ENCODE results near the gene CDCP1.

Gene CDCP1

GRCh38 chr3:45120359-45121158 lies 25.6 kb downstream of the CDCP1 start:
- H3K4me1 ChIP-seq (ENCODE audit: insufficient read depth, low read length, severe bottlenecking) = no peaks in the 10 kb centered on the region
- no peaks in the 10 kb centered on the region for H3K79me2 ChIP-seq (ENCODE audit: insufficient read depth, low read length)
- TF ChIP-seq CTCF (IDR thresholded peaks at IDR 0.05; ENCODE audit: low read length) = no peak
- no peak for TF ChIP-seq EZH2 (IDR thresholded peaks at IDR 0.05; ENCODE audit: borderline replicate concordance, low read length)
- no peak overlapping the region for H3K4me2 ChIP-seq (ENCODE audit: low read length)
- H3K36me3 ChIP-seq (ENCODE audit: insufficient read depth, low read length) = no peaks in the 10 kb centered on the region
- no peak overlapping the region for H3K9ac ChIP-seq (ENCODE audit: low read length)
- no peaks in the 10 kb centered on the region for H4K20me1 ChIP-seq (ENCODE audit: insufficient read depth, low read length)
- no peak overlapping the region for H3K4me3 ChIP-seq (ENCODE audit: low read depth, low read length, poor library complexity, severe bottlenecking)
- H3K9me2 ChIP-seq (ENCODE audit: low read depth, low read length) = no peaks in the 10 kb centered on the region
- no peak overlapping the region for H2AFZ ChIP-seq (ENCODE audit: low read length)
- no peaks in the 10 kb centered on the region for H3K9me3 ChIP-seq (ENCODE audit: low read length)
- H3F3A ChIP-seq (ENCODE audit: insufficient read depth, low read length) = no peaks in the 10 kb centered on the region
- H3K27me3 ChIP-seq (ENCODE audit: insufficient read depth, low read length) = 0 out of 2 replicates have a peak, but pooled peaks cover 3% of the 10 kb centered on the region
- no peak overlapping the region for H3K27ac ChIP-seq (ENCODE audit: low read depth, low read length, poor library complexity, severe bottlenecking)

GRCh38 chr3:45119824-45120358 lies 26.3 kb downstream of the CDCP1 start:
- no peak overlapping the region for H3K4me2 ChIP-seq (ENCODE audit: low read length)
- H3K9me2 ChIP-seq (ENCODE audit: low read depth, low read length) = no peaks in the 10 kb centered on the region
- H3K36me3 ChIP-seq (ENCODE audit: insufficient read depth, low read length) = no peaks in the 10 kb centered on the region
- no peaks in the 10 kb centered on the region for H3K9me3 ChIP-seq (ENCODE audit: low read length)
- H3K27me3 ChIP-seq (ENCODE audit: insufficient read depth, low read length) = 0 out of 2 replicates have a peak, but pooled peaks cover 3% of the 10 kb centered on the region
- H3K27ac ChIP-seq (ENCODE audit: low read depth, low read length, poor library complexity, severe bottlenecking) = no peak overlapping the region
- no peak overlapping the region for H3K4me3 ChIP-seq (ENCODE audit: low read depth, low read length, poor library complexity, severe bottlenecking)
- no peak overlapping the region for H2AFZ ChIP-seq (ENCODE audit: low read length)
- H4K20me1 ChIP-seq (ENCODE audit: insufficient read depth, low read length) = no peaks in the 10 kb centered on the region
- no peaks in the 10 kb centered on the region for H3F3A ChIP-seq (ENCODE audit: insufficient read depth, low read length)
- H3K9ac ChIP-seq (ENCODE audit: low read length) = no peak overlapping the region
- TF ChIP-seq EZH2 (IDR thresholded peaks at IDR 0.05; ENCODE audit: borderline replicate concordance, low read length) (no peak), CTCF (IDR thresholded peaks at IDR 0.05; ENCODE audit: low read length) (no peak)
- no peaks in the 10 kb centered on the region for H3K79me2 ChIP-seq (ENCODE audit: insufficient read depth, low read length)
- no peaks in the 10 kb centered on the region for H3K4me1 ChIP-seq (ENCODE audit: insufficient read depth, low read length, severe bottlenecking)

GRCh38 chr3:45119376-45119775 lies 26.8 kb downstream of the CDCP1 start:
- Histone ChIP-seq H3K9ac (ENCODE audit: low read length) (no peak overlapping the region), H3K9me2 (ENCODE audit: low read depth, low read length) (no peaks in the 10 kb centered on the region), H3K4me2 (ENCODE audit: low read length) (no peak overlapping the region), H4K20me1 (ENCODE audit: insufficient read depth, low read length) (no peaks in the 10 kb centered on the region), H3K4me3 (ENCODE audit: low read depth, low read length, poor library complexity, severe bottlenecking) (no peak overlapping the region), H3K79me2 (ENCODE audit: insufficient read depth, low read length) (no peaks in the 10 kb centered on the region), H3K36me3 (ENCODE audit: insufficient read depth, low read length) (no peaks in the 10 kb centered on the region), H3F3A (ENCODE audit: insufficient read depth, low read length) (no peaks in the 10 kb centered on the region), H3K27me3 (ENCODE audit: insufficient read depth, low read length) (0 out of 2 replicates have a peak, but pooled peaks cover 3% of the 10 kb centered on the region), H3K4me1 (ENCODE audit: insufficient read depth, low read length, severe bottlenecking) (no peaks in the 10 kb centered on the region), H3K9me3 (ENCODE audit: low read length) (no peaks in the 10 kb centered on the region), H2AFZ (ENCODE audit: low read length) (no peak overlapping the region), H3K27ac (ENCODE audit: low read depth, low read length, poor library complexity, severe bottlenecking) (no peak overlapping the region)
- TF ChIP-seq CTCF (IDR thresholded peaks at IDR 0.05; ENCODE audit: low read length) = no peak
- TF ChIP-seq EZH2 (IDR thresholded peaks at IDR 0.05; ENCODE audit: borderline replicate concordance, low read length) = no peak
